Myocyte (in vitro differentiated cells): ENCODE measurements around the gene FAM25G. TPM values are rescaled to one million over a fixed set of nuclear protein-coding genes. Genes with fewer than 3 reads are reported as not detected.
A peak's percentile ranks its signal among the peaks of the same experiment; 100 is the strongest.
"Not testable (repeated sequence)": the region's sequence is repeated elsewhere in the genome, so short reads cannot be mapped to it uniquely, and the experiment has no call there.

ENCODE experiments used
- DNase-seq: peaks from one replicate; pipeline ENCODE4 v3.0.0-alpha.2; 2012; ENCODE audit warnings: low read depth
- total RNA-seq: library from RNA; depleted of rRNA; stranded (reverse); fragments of >200 nt; gene quantifications from 2 replicates; pipeline ENCODE4 v1.2.3, GENCODE V29; 2014

Gene FAM25G
- total RNA-seq, 1 donor from 2014 or later, result not detected

- DNase-seq, result not testable (repeated sequence)
Observed at GRCh38 chr10:47465216-47465917, 26.1 kb downstream of the FAM25G start.

- not testable (repeated sequence) for DNase-seq
Observed at GRCh38 chr10:47462577-47463358, 28.7 kb downstream of the FAM25G start.

DNA sequence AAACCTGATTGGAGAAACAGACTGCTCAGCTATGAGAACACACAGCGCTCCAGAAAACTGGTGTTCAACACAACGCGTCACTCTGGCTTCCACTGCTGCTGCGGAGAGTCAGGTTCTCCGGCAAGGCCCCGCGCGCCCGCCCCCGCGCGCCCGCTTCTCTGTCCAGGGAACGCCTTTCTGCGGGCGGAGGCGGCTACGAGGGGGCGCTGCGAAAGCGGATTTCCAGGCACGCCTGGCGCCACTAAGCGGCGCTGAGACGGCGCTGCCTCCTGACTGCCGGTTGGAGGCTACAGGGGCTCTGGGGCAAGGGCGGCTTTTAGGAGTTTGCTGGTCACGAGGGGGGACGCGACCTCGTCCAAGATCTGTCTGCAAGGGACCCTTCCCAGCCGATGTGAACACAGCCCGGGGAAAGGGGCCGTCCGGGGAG lies 30.2 kb downstream of the FAM25G start:
- peak; percentile 56 for DNase-seq

- peak; percentile 16 for DNase-seq
Observed at GRCh38 chr10:47458466-47459154, 32.9 kb downstream of the FAM25G start.

- DNase-seq, result no peak
Observed at GRCh38 chr10:47457826-47458225, 33.7 kb downstream of the FAM25G start.

DNA sequence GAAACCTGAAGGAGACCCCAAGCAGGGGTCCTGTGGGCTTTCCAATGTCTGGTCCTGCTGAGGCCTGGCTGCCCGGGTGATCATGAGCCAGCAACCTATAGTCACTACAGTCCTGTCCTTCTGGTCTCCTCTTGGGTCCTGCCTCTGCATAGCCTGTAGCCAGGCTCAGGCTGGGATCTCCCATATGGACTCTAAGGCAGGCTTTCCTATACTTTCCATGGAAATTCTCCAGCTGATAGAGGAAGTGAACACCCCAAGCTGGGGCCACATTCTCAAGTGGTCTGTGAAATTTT lies 34.0 kb downstream of the FAM25G start:
- no peak for DNase-seq

GRCh38 chr10:47456794-47457527 lies 34.5 kb downstream of the FAM25G start:
- no peak for DNase-seq

DNA sequence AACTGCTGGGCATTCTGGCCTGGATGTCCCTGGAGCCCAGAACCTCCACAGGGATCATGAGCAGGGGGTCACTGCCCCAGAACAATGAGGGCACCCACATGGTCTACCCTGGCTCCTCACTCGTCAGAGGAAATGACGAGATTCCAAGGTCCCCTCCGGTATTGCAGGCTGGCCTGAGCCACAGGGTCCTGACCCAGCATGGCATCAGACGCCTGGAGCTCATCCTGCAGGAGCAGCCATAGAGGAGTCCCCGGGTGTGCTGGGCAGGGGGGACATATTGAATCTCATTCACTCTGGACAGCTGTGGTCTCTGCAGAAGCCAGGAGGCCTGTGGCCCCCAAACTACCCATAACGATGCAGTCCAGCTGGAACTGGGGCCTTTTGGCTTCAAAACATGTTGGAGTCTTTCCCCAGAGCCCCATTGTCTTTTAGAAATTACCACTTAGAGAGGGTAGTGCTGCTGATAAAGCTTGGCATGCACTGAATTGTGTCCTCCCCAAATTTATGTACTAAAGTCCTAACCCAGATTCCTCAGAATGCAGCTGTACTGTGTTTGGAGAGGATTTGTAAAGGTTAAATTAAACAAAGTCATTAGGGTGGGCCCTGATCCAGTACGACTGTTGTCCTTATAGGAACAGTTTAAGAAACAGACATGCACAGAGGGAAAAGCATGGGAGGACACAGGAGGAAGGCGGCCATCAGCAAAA lies 35.3 kb downstream of the FAM25G start:
- no peak for DNase-seq

DNA sequence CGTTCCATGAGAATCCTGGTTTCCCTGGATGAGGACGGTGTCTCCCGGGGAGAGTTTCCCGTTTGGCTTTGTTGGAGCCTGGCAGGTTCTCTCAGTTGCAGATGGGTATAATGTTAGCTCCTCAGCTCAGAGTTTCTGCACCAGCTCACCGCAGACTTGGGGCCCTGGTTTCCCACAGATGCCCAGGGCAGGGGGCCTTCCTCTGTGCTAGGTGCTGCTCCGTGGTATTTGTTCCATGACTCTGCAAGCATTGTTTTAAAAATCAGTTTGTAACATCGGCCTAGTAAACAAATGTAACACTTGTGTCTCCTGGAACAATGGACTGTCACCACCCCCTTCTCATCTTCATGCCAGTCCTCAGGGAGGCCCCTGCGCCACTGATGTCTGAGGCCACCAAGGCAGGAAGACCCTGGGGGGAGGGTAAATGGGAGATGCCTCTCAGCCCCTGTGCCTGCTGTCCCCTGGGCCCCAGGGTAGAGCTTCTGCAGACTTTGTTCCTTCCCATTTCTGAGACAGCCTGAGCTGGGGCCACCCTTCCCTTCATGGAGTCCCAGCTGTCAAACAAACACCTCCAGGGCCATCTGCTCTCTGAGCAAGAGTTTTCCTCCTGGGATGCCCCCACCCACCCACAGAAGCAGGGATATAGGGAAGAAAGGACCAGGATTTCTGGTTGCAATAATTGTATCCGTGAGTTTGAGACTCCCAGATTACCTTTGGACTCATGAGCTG lies 36.0 kb downstream of the FAM25G start:
- DNase-seq, result not testable (repeated sequence)

- no peak for DNase-seq
Observed at GRCh38 chr10:47454780-47455058, 36.8 kb downstream of the FAM25G start.

GRCh38 chr10:47454008-47454779 lies 37.3 kb downstream of the FAM25G start:
- DNase-seq, result no peak

- DNase-seq, result no peak
Observed at GRCh38 chr10:47453141-47454007, 38.1 kb downstream of the FAM25G start.

GRCh38 chr10:47452495-47453140 lies 38.9 kb downstream of the FAM25G start:
- DNase-seq, result peak; percentile 43

DNA sequence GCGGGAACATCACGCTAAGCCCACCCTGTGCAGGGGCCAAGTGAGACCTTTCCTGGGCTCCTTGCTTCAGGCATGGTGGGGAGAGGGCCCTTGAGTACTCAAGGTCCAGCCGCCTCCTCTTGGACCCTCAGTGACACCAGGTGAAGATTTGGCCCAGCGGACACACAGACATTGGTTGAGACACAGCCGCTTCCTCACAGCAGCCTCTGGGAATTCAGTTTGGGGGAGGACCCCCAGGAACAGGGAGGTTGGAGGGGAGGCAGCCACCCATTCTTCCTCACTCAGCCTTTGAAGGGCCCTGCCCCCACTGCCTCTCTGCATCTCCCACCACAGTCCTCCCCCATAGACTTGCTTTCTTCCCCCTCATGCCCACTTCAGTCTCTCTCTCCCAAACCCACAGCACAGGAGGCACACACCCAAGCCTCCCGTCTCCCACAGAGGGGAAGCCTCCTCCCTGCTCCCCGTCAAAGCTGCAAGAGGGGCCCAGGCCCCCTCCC lies 39.5 kb downstream of the FAM25G start:
- DNase-seq, result no peak

DNA sequence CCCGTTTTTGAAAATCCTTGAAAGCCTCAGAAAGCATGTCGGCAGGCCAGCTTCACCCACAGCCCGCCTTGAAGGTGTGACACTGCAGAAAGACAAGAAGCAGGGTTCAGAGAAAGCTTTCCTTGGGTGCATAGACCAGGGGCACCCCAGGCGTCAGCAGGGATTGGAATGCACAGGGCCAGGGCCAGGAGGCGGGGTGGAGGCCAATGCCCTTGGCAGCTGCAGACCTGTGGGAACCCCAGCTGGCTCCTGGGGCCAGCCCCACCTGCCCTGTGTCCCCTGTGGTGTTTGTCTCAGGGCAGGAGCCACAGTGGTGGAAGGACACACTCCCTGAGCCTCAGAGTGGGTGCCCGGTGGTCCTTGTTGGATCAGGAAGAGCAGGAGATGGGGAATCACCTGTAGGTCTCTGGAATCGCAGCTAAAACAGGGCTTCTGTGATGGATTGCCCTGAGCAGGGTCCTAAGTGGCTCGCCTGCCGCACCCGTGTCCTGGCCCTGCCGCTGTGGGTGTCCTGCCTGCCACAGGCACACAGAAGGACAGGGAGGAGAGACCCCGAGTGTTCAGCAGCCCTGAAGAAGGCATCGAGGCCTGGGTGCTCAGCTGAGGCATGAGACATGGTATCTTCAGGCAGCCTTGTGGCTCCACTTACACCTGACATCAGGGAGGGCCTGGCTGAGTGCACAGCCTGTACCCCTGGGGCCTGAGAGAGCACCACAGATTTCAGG lies 40.1 kb downstream of the FAM25G start:
- DNase-seq, result no peak

GRCh38 chr10:47450442-47450841 lies 41.1 kb downstream of the FAM25G start:
- DNase-seq, result no peak

DNA sequence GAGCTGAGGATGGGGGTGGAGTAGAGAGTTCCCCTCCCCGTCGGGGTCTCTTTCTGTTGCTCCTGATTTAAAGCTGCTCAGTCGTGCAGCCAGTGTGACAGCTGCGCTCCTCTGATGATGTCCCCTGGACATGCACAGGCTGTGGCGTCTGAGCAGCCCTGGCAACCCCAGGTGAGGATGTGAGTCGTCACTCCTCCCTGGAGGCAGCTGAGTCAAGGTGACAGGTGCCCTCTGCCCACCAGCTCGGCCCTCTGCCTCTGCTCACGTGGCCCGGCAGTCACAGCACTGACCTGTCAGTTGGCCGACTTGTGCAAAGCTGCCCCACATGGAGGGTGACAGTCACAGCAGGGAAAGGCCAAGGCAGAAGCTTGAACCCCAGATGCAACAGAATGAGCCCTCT lies 41.5 kb downstream of the FAM25G start:
- DNase-seq, result no peak
